NK-92 treated with Interleukin-12 subunit alpha and Interleukin-12 subunit beta, amount 100 ng/mL, for 24 hours (cell line): ENCODE data around the gene TMOD2.
A peak's percentile ranks its signal among the peaks of the same experiment; 100 is the strongest.

Source experiments
- DNase-seq: peaks from one replicate; lab custom pipeline; 2025; lab: John Stamatoyannopoulos, UW

Gene TMOD2

GRCh38 chr15:51750792-51751696 lies at the start of gene TMOD2:
Gene TMOD2 (plus strand): TSS chr15:51751597. CDS start chr15:51766442, 14,845 bp downstream.
- no peak for DNase-seq

DNA sequence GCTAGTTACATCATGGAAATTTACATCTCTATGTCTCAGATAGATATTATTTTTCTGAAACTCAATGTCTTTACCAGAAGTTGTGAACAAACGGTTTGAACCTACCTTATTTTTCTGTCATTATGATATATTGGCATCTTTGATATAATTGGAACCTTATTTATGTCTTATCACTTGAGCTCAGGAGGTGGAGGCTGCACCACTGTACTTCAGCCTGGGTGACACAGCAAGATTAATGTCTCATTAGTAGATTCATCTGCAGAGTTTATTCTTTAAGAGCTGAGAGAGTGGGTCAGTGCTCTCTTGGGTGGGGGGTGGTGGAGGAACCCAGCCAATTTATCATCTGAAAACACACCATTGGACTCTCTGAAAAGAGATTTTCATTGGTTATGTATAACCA lies 48.7 kb upstream of the TMOD2 start:
- no peak for DNase-seq

GRCh38 chr15:51706291-51706690 lies 45.1 kb upstream of the TMOD2 start:
- no peak for DNase-seq

- DNase-seq: no peak
Measured at GRCh38 chr15:51706926-51707608, 44.3 kb upstream of the TMOD2 start.

- DNase-seq: no peak
Measured at GRCh38 chr15:51708013-51708412, 43.4 kb upstream of the TMOD2 start.

- DNase-seq: no peak
Measured at GRCh38 chr15:51709031-51709430, 42.4 kb upstream of the TMOD2 start.

GRCh38 chr15:51714162-51714561 lies 37.2 kb upstream of the TMOD2 start:
- DNase-seq: no peak

DNA sequence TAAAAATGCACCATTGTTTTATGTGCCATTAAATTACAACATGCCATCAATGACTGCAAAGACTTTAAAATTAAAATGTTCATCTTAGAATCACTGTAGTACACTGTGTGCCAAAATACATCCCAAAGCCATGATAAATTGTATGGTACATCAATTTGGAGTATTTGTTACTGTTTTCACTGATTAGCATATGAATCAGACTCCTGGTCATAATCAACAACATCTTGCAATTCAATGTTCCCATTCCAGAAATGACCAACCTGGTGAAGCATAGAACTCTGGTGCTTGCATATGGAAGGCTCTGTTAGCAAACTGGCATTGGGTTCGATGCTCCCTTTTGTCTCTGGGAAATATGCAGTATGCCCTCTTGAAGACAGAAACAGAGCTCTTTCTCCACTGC lies 36.5 kb upstream of the TMOD2 start:
- DNase-seq: no peak

DNA sequence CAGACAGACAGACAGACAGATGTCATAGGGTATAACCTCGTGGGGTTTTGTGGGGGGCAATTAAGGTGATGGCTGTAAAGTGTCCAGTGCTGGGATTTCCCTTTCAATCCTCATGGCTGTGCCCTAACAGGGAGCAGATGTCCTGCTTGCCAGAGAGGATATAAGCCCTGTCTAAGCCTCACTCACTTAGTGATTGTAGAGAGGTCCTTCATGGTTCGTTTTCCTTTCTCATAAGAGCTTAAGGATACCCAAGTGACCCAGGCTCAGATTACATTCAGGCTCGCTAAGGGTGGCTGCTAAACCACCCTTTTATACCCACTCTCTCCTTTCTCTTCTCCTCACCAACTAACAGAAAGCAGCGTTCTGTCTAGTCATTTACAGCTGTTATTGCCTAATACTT lies 33.2 kb upstream of the TMOD2 start:
- DNase-seq: no peak

DNA sequence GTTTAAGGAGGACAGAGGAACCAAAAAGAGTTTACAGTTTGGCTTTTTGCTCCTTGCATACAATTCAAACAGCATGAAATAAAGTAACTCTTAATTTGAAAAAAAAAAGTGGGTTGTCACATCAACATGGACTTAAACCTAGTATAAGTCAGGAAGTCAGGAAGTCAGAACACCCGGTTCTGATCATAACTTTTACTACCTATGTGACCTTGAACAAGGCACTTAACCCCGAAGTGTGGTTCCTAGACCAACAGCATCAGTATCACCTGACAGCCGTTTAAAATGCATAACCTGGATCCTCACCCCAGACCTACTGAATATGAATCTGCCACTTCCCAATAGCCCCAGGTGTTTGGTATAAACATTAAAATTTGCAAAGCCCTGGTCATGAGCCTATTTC lies 32.7 kb upstream of the TMOD2 start:
- no peak for DNase-seq

DNA sequence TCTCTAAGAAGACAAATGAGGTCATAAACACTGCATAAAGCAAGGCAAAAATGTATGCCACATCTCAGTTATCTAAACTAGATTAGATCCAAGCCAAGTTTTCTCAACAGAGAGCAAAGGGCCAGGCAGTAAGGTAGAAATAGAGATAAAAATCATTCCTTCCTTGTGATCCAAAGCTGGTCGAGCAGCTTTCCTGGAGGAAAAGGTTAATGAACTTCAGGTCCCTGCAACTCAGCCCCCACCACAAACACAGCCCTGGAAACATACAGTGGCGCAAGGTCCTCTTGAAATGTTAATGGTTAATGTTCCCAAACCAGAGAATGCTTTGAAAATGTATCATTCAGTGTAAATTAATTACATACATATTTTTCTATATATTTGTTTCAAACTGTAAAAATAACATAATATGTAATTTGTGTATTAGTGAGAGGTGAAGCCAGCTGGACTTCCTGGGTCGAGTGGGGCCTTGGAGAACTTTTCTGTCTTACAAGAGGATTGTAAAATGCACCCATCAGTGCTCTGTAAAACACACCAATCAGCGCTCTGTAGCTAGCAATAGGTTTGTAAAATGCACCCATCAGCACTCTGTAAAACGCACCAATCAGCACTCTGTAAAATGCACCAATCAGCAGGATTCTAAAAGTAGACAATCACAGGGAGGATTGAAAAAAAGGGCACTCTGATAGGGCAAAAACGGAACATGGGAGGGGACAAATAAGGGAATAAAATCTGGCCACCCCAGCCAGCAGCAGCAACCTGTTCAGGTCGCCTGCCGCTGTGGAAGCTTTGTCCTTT lies 31.0 kb upstream of the TMOD2 start:
- no peak for DNase-seq

- no peak for DNase-seq
Measured at GRCh38 chr15:51721199-51721960, 30.0 kb upstream of the TMOD2 start.

GRCh38 chr15:51724199-51724598 lies 27.2 kb upstream of the TMOD2 start:
- no peak for DNase-seq

DNA sequence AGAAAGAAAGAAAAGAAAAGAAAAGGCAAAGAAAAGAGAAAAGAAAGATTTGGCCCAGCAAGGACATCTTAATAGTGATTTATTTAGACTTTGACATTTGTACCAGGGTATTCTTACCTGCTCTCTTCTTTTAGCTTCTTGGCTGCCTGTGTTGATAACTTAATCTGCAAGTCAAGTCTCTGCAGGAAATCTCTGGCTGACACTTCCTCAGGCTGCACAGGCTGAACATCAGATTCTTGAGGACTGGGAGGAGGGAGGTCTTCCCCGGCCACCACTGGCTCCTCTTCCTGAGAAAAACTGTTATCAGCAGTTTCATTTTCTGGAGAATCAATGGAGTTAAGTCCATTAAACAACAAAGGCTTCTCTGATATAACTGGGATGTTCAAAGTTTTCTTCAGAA lies 26.7 kb upstream of the TMOD2 start:
- DNase-seq: no peak

- no peak for DNase-seq
Measured at GRCh38 chr15:51726302-51727073, 24.9 kb upstream of the TMOD2 start.

GRCh38 chr15:51727141-51727897 lies 24.1 kb upstream of the TMOD2 start:
- DNase-seq: no peak

DNA sequence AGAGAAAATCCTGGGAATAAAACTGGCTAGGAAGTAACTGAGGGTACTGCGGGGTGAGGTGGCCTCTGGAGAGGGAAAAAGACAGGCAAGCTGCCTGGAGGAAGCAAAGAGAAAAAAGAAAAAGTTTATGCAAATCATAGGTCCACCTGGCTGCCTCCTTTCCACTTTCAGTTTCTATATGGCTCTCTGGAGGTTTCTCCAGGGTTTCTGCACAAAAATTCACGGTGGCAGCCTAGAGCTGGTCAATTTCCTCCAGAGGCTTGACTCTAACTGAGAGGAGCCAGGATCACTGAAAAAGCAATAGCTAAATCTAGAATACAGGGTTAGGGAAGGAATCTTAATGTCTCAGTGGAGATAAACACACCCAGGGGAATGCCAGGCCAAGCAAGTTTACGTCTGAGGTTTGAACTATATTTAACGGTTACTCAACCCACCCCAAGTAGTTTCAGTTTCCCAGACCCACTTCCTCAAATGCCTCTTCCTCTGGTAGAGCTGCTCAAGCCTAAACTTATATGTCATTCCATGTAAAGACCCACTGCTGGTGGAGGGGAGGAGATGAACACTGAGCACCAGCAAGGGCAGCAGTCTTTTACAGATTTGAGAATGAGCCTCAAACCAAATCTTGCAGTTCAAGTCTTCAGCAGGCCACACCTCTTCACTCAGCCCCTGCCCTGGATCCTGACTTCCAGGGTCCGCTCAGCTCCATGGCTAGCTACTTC lies 19.7 kb upstream of the TMOD2 start:
- DNase-seq: peak; percentile 50

DNA sequence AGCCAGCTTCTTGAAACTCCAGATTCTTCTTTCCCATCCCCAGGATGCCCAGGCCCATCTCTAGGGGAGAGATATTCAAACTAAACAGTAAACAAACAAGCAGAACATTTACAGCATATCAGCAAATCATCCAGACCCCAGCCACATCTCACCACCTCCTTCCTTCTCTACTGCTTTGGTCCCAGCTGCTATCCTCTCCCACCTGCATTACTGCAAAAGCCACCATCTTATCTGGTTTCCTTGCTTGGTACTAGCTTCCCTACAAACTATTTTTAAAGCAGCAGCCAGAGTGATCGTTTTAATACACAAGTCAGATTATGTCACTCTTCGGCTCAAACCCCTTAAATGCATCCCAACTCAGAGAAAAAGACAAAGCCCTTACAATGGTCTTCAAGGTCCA lies 18.8 kb upstream of the TMOD2 start:
- DNase-seq: no peak

DNA sequence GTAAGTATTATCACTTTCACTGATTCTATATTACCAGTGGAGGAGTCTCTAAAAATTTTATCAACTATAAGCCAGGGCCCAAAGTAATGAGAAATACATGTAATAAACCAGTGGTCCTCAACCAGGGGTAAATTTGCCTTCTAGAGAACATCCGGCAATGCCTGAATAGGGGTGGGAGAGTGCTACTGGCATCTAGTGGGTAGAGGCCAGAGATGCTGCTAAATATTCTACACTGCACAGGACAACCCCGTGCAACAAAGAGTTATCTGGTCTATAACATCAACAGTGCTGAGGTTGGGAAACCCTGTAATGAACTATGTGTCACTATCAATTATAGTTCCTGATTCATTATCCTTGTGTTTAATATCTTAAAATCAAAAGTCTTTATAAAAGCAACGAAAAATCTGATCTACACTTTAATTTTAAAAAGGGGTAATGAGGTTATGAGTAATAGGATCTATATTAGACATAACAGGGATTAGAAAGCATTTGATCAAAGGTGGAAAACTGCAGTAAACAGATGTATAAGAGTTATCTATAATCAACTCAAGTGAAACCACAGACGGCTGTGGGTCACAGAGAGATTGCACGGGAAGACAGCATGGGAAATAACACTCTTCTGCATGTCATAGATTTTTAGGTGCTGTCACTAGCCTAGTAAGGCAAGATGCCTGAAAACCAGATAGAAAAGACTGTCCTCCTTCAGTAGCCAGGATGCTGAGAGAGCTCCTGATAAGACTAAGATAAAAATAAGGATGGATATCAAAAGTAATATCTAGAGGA lies 16.0 kb upstream of the TMOD2 start:
- no peak for DNase-seq
